IPS-NIHi7 (cell line): ENCODE results near the gene HEATR5B.
"Not testable (repeated sequence)": the region's sequence is repeated elsewhere in the genome, so short reads cannot be mapped to it uniquely, and the experiment has no call there.

ENCODE experiments used
- DNase-seq: peaks from one replicate; pipeline ENCODE4 v3.0.0; 2012; ENCODE audit warnings: mixed read lengths; ENCODE audit errors: extremely low spot score

Gene HEATR5B

DNA sequence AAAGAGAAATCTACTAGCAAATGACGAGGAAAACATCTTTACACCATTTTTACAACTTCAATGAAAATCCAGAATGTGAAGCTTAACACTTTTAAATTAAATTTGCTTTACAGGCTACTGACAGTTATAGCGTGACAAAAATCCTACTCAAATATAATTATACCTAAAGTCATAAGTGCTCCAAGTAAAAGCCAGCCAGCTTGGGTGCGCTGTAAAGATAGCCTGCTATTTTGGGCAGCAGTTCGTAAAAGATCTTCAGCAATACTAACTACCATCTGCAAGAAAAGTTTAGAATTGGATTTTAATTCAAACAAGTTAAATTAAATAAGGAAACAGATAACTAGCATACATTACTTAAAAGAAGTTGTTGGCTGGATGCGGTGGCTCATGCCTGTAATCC is 22.4 kb downstream of the HEATR5B start:
- no peak for DNase-seq

DNA sequence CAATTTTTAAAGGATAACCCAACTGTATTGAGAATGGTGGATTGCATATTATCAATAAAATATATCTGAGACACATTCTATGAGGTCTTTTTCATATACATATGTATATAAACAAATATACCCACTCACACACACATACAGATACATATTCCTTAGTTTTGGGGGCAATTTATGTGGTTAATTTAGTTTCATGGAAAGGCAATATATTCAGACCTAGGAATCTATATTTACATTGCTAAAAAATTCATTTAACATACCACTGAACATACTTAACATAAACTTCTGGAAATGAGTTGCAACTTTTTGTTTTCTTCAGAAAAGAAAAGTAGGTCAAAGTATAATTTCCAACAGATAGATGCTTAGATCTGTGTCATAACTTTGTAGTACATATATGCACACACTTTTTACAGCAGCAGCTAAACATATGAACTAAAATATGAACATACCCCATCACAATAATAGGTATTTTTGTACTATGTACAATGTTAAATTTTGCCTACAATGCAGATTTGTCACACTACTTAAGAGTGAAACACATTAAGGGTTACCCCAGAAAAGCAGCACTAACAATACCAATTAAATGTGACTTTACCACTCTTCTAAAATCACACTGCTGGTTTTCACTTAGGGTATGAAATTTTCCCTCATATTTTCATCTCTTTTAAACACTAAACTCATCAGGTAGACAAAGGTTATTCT is 23.0 kb downstream of the HEATR5B start:
- DNase-seq = no peak

- DNase-seq = no peak
Observed at GRCh38 chr2:37060446-37060845, 23.7 kb downstream of the HEATR5B start.

DNA sequence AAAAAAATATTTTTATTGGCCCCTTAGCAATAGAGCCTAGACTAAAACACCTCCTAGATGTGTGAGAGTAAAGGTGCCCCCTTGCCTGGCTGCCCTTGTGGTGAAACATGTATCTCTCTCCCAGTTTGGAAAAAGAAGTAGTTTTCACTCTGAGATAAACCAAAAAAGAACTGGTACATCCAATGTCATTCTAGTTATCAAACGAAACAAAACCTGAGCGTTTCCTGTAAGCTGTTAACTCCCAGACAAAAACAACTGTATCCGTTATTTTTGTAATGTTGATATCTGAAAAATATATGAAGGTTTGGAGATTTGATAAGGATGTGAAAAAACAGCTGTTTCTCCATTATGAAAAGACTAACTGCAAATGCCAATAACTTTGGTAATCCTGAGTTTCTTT is 24.3 kb downstream of the HEATR5B start:
- DNase-seq = no peak

DNA sequence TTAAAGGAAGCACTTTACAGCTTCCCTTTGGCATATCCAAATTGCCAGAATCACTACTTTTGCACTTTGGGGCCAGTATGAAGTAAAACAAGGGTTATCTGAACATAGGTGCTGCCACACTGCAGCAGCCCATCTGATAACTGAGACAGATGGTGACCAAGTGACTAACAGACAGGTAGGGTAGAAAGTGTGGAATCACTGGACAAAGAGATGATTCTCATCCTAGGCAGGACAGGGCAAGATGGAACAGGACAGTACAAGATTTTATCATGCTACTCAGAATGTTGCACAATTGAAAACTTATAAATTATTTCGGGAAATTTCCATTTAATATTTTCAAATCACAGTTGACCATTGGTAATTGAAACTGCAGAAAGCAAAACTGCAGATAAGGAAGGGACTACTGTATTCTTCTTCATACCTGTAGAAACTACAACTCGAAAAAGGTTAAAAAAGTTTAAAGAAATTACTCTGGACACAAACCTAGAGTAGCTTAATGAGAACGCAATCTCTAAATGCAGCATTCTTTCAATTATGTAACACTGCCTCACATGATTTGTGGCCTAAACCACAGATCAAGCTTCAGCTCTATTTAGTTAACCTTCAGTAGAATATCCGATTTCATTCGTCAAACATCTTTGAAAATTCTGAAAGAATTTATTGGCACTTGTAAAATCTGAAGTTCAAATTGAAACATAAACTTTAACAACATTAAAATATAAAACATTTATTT is 31.4 kb downstream of the HEATR5B start:
- DNase-seq = no peak

- DNase-seq = no peak
Observed at GRCh38 chr2:37039580-37039979, 44.6 kb downstream of the HEATR5B start.

DNA sequence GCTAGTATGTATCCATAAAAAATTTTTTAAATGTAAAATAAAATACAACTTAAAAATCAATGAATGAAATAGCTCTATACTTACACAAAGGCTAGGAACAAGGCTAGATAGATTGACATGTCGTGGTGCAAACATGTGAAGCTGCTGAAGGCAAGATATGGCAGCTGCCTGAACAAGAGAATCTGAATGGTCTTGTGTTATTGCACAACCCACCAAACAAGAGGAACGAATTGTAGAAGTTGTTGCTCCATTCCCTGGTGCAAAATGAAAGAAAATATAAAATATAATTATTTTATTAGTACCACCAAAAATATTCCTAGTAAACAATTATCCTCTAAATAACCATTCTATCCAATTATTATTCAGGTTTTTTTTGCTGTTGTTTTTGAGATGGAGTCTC is 46.4 kb downstream of the HEATR5B start:
- DNase-seq = no peak

DNA sequence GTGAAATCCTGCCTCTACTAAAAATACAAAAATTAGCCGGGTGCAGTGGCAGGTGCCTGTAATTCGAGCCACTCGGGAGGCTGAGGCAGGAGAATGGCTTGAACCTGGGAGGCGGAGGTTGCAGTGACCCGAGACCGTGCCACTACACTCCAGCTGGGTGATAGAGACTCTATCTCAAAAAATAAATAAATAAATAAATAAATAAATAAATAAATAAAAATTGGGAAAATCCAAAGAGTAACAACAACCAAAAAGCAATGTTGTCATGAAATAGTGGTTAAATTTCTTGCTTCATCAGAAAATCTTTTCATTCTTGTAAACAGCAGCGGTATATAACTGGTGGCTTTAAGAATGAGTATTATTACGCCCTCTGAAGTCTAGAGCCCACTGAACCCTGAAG is 54.4 kb downstream of the HEATR5B start:
- DNase-seq = no peak

GRCh38 chr2:37026050-37026449 is 58.1 kb downstream of the HEATR5B start:
- DNase-seq = peak; percentile 49

DNA sequence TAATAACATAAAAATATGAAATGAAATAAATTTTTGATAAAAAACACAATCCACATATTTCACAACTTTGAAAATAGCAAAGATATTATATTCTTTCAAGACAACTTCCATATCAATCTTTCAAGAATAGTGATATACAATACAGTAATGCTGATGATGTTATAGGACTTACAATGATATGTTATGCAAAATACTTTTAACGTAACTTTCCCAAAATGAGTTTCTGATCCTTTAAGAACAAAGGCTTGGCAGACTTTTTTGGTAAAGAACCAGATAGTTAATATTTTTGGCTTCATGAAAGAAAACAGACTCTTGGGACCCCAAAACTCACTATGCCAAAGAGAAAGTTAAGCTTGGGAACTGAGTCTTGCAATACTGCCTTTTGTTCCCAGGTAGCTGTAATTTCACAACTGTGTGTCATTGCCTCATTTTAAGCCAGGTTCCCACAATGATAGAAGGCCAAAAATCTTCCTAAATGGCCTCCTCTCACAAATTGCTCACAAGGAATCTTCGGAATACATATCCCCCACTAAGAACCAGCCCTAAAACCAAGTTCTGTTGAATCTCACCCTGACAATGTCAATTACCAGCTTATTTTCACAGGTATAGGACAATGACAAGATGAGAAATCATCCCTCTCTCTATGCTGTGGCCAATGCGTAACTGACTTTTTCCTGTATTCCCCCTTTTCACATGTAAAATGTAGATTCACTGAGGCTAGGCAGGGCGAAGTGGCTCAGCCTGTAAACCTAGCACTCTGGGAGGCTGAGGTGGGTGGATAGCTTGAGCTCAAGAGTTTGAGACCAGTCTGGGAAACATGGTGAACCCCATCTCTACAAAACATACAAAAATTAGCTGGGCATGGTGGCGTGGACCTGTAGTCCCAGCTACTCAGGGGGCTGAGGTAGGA is 63.0 kb downstream of the HEATR5B start:
- DNase-seq = no peak

DNA sequence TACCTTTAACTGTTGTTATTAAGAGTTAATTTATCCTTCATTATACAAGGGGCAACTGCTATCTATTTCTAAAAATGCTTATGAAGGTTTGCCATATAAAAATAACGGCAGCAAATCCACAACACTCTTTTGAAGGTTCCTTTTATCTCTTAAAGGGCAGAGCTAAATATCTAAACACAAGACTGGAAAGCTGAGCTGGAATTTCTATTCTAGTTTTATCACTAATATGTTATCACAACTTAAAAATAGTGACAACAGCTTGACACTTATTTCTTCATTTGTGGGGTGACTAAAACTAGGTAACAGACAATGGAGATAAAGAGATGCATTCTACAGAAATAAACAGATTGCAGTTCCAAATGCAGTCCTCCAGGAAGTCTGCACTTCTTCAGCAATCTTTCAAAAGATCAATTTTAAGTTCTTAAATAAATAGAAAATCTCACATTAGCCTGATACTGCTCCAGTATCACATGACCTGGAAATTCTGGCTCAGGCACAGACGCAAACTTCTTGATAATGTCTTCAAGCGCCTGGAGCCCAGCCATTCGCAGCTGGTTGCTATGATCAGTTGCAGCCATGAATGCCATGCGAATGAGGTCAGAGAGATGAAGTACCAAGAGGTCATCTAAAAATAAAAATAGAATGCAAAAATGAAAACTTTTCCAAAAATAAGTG is 63.8 kb downstream of the HEATR5B start:
- DNase-seq = no peak

DNA sequence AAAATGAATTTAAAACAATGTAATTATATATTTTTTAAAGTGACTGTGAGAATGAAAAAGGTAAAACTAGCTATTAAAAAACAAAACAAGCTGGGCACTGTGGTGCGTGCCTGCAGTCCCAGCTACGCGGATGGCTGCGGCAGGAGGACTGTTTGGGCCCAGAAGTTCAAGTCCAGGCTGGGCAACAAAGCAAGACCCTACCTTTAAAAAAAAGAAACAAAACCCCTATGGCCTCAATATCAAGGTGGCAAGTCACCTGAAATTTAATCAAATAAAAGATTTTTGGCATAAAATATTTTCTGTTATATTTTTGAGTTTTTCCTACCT is 70.9 kb downstream of the HEATR5B start:
- no peak for DNase-seq

DNA sequence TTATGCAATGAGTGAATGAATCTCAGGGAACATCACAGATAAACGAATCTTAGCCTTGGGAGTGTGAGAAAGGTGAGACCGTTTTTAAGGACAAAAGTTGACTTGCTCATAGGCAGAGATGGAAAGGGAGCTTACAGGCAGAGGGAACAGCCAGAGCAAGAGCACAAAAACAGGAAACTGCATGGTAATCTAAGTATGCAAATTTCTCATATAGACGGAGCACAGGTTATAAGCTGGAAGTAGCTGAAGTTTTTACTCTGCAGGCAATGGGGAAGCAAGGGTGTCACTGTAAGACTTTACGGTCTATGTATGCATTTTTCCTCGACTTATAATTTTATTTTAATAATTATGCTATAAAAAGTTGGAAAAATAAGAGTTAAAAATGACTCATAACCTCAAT is 73.0 kb downstream of the HEATR5B start:
- DNase-seq = no peak

GRCh38 chr2:37005118-37005868 is 78.9 kb downstream of the HEATR5B start:
- DNase-seq = peak; percentile 25

DNA sequence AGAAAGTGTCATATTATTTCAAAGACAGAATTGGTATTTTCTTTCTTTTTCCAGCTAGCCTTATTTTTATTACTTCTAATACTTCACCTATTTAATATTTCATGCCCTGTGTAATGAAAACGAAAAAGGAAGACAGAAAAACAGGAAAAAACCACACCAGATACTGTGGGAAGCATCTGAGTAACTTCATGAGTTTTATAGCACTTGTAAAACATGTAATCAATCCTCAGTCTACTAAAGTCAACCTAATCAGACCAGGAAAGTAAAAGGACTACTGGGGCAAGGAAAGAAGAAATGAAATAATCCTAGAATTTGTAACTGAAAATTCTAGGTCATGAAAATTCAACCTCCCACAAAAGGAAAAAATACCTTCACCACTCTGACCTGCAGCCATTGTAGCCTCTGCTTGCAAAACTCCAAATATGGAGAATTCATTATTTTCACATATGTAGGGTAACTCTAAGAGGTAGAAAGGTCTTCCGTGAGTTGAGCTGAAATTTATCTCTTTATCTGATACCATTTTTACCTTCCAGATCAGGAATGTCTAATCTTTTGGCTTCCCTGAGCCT is 83.1 kb downstream of the HEATR5B start:
- no peak for DNase-seq

GRCh38 chr2:37000318-37000717 is 83.9 kb downstream of the HEATR5B start:
- no peak for DNase-seq

GRCh38 chr2:36999416-36999815 is 84.8 kb downstream of the HEATR5B start:
- DNase-seq = not testable (repeated sequence)

DNA sequence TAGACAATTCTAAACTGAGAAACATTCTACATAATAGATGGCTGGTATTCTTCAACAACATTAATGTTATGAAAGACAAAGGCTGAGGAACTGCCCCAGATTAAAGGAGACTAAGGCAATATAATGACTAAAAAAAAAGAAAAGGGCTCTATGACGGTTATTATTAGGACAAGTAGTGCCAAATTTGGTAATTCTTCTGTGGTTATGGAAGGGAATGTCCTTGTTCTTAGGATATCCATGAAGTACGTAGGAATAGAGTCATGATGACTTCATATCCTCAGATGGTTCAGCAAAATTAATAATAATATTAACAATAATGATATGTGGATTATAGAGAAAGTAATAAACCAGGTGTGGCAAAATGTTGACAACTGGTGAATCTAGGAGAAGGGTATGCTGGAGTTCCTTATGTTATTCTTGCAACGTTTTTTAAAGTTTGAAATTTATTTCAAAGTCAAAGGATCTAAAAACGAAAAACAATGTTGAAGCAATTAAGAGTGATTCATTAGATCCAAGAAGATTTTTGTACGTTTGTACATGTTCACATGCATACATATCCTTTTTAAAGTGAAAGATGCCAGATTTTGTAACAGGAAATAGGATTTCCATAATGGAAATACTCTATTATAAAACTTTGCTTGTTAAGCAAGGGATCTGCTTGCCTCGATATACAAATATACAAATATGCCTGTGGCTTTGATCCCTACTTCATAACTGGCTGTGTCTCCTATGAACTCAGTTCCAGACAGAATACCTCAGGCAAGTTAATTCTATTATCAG is 90.1 kb downstream of the HEATR5B start:
- DNase-seq = no peak

DNA sequence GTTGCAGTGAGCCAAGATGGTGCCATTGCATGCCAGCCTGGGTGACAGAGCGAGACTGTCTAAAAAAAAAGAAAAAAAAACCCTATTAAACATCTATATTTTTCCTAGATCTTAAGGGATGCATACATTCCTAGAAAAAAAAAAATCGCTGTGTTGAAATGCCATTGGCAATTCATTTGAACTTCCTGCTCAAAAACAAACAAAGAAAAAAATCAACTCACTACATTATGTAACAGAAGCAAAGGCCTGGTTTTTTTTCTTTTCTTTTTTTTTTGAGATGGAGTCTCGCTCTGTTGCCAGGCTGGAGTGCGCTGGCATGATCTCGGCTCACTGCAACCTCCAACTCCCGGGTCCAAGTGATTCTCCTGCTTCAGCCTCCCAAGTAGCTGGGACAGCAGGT is 96.2 kb downstream of the HEATR5B start:
- no peak for DNase-seq

DNA sequence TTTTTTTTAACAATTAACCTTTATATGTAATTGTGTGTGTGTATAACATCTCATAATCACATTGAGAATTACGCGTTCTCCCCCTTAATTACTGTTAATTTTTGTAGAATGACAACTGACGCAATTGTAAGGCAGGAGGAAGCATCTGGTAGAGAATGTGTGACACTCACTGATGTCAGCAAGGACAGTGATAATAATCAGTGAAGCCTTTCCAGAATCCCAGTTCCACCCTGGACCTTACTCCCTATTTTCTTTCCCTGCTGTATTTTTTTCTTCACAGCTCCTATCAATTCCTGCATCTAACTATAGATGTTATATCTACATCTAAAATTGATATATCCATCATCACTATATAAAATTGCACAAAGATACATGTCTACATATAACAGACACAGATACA is 101.7 kb downstream of the HEATR5B start:
- DNase-seq = no peak
